BJ (cell line): ENCODE results near the gene SMG7. TPM values are rescaled to one million over a fixed set of nuclear protein-coding genes. Genes with fewer than 3 reads are reported as not detected.

Experiments used
- CTCF ChIA-PET: fragments of 350-600 bp; formaldehyde crosslinking; extraction: SDS; loops from one replicate; lab custom pipeline; 2021; ENCODE audit warnings: antibody characterized with exemption, inconsistent platforms; lab: Yijun Ruan, JAX
- POLR2A ChIA-PET: fragments of 300-600 bp; sonication (Branson Sonifier 250); formaldehyde crosslinking; extraction: SDS; loops from one replicate; lab custom pipeline; 2021; ENCODE audit warnings: antibody characterized with exemption; lab: Charles Lee
- DNase-seq: peaks from one replicate; pipeline ENCODE4 v3.0.0-alpha.2; 2011; ENCODE audit warnings: low read depth
- H3K27me3 ChIP-seq: 2 replicates; pipeline ENCODE4 v1.6.0; 2011; ENCODE audit warnings: low read length; ENCODE audit not compliant: control insufficient read depth, insufficient read depth
- H3K36me3 ChIP-seq: 2 replicates; pipeline ENCODE4 v1.5.1; 2011; ENCODE audit warnings: low read length; ENCODE audit not compliant: control insufficient read depth, insufficient read depth
- H3K4me3 ChIP-seq: 2 replicates; pipeline ENCODE4 v1.5.1; 2011; ENCODE audit warnings: low read depth, mild to moderate bottlenecking, control low read depth, low read length
- polyA plus RNA-seq: library from polyadenylated mRNA; depleted of rRNA; stranded (reverse); fragments of >200 nt; gene quantifications from 2 replicates; pipeline ENCODE4 v1.2.3, GENCODE V29; 2011
- TF ChIP-seq, protein P1 (sequence below): IDR thresholded peaks from 2 replicates; pipeline ENCODE4 v1.5.1; 2011; ENCODE audit warnings: low read depth, mild to moderate bottlenecking, control low read depth, inconsistent platforms, low read length, moderate library complexity; ENCODE audit not compliant: insufficient read depth

Gene SMG7
- polyA plus RNA-seq, 1 experiment, result 26.1 TPM

- POLR2A ChIA-PET, result interaction anchor here (0.6 to 0.7 kb wide), 2 partner anchors 16 to 74 kb away, joined by 4 to 10 read pairs; no protein-coding TSS in a partner anchor
- no peaks in the 10 kb centered on the region for H3K27me3 ChIP-seq
- TF ChIP-seq, protein P1, sequence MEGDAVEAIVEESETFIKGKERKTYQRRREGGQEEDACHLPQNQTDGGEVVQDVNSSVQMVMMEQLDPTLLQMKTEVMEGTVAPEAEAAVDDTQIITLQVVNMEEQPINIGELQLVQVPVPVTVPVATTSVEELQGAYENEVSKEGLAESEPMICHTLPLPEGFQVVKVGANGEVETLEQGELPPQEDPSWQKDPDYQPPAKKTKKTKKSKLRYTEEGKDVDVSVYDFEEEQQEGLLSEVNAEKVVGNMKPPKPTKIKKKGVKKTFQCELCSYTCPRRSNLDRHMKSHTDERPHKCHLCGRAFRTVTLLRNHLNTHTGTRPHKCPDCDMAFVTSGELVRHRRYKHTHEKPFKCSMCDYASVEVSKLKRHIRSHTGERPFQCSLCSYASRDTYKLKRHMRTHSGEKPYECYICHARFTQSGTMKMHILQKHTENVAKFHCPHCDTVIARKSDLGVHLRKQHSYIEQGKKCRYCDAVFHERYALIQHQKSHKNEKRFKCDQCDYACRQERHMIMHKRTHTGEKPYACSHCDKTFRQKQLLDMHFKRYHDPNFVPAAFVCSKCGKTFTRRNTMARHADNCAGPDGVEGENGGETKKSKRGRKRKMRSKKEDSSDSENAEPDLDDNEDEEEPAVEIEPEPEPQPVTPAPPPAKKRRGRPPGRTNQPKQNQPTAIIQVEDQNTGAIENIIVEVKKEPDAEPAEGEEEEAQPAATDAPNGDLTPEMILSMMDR, result no peak
- no peak for DNase-seq
- H3K36me3 ChIP-seq, result no peaks in the 10 kb centered on the region
- H3K4me3 ChIP-seq, result no peak overlapping the region
- CTCF ChIA-PET, result no interaction called here
Observed at GRCh38 chr1:183506561-183506960, 34.3 kb downstream of the SMG7 start.

DNA sequence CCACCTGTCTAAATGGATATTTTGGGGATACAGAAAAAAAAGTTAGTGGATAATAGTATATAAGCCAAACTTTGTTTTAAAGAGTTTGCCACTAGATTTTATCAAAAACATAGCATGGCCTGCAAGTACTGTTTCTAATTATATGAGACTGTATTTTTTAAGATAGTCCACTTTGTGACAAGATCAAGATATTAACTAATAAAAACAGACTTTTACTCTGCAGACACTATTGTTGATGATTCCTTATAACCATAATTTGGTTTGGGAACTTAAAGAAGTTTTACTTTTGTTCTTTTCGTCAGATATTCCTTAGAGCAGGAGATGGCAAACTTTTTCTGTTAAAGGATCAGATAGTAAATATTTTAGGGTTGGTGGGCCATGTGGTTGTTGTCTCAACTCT is 36.4 kb downstream of the SMG7 start:
- CTCF ChIA-PET, result interaction anchor here (1.3 kb wide), 1 partner anchor 407 kb away, joined by 4 read pairs; no protein-coding TSS in a partner anchor
- POLR2A ChIA-PET, result no interaction called here
- DNase-seq, result no peak
- TF ChIP-seq, protein P1, result no peak
- Histone ChIP-seq H3K4me3 (no peak overlapping the region), H3K36me3 (no peaks in the 10 kb centered on the region), H3K27me3 (no peaks in the 10 kb centered on the region)

DNA sequence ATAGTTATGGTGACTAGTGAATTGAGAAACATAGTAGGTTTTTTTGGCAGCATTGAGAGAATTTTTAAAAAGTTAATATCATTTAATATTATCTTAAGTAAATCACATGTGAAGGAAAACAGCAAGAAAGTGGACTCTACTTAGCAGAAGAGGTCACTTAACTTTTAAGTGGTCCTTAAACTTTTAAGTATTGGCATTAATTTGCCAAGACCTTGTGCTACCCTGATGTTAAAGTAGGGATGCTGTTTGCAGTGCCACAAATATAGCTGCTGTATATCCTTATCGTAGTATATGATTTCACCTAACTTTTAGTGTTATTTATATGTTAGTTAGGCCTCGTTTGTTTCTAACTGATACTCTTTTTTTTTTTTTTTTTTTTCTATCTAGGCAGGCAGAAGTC is 40.2 kb downstream of the SMG7 start:
- no peak for DNase-seq
- no peaks in the 10 kb centered on the region for H3K27me3 ChIP-seq
- TF ChIP-seq, protein P1, result no peak
- POLR2A ChIA-PET, result no interaction called here
- no peaks in the 10 kb centered on the region for H3K36me3 ChIP-seq
- H3K4me3 ChIP-seq, result no peak overlapping the region
- CTCF ChIA-PET, result interaction anchor here (1.2 kb wide), 1 partner anchor 13 kb away, joined by 3 read pairs; no protein-coding TSS in a partner anchor

GRCh38 chr1:183514235-183514634 is 41.9 kb downstream of the SMG7 start:
- no peak overlapping the region for H3K4me3 ChIP-seq
- POLR2A ChIA-PET, result no interaction called here
- DNase-seq, result no peak
- H3K36me3 ChIP-seq, result peaks cover 3% of the 10 kb centered on the region
- no peaks in the 10 kb centered on the region for H3K27me3 ChIP-seq
- CTCF ChIA-PET, result no interaction called here
- TF ChIP-seq, protein P1, result no peak

DNA sequence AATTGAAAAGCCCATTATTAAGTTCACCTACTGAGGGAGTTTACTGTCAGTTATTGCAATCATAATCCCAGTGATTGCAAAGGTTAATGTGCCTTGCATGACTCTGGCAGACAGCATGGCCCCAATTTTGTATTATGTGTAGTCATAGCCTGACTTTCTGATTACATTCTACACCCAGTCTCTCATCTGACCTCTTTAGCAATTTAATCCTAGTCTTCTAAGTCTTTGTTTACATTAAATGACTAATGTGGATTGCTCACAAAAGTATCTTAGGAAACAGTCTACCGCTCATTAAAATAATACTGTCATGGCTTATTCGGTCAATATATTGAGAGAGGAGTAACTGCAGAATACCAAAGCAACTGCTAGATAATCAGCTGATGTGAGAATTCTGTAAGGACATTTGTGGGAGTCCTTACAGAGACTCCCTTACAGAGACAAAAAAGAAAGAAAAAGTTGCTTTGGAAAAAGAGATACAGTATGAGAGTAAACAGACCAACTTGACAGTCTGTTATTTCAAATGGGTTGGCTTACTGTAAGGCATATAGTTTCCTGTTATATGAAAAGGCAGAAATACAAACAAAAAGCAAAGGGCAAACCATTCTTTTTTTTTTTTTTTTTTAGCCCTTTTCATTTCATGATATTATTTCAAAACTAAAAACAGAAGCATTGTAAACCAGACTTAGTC is 42.8 kb downstream of the SMG7 start:
- CTCF ChIA-PET, result no interaction called here
- no peak overlapping the region for H3K4me3 ChIP-seq
- POLR2A ChIA-PET, result no interaction called here
- no peaks in the 10 kb centered on the region for H3K27me3 ChIP-seq
- peak; percentile 59 for DNase-seq
- TF ChIP-seq, protein P1, result no peak
- H3K36me3 ChIP-seq, result peaks cover 3% of the 10 kb centered on the region
